Activated T-helper 2 cell treated with anti-CD3 and anti-CD28 coated beads, Interferon-gamma antibody, Interleukin-2, Interleukin-4, amounts not matched to agents 10 μg/mL and 5 μg/mL and 100 μg/mL, durations not matched to agents 14 hours and 24 hours and 36 hours (primary cell): ENCODE results near the gene CCDC91. TPM values are rescaled to one million over a fixed set of nuclear protein-coding genes. Genes with fewer than 3 reads are reported as not detected.
"Not testable (repeated sequence)": the region's sequence is repeated elsewhere in the genome, so short reads cannot be mapped to it uniquely, and the experiment has no call there.

Source experiments
- DNase-seq: peaks from one replicate; pipeline ENCODE4 v3.0.0; 2021; ENCODE audit warnings: low spot score
- H3K27ac Mint-ChIP-seq: one replicate; pipeline ENCODE4 v1.8.0; 2021; ENCODE audit warnings: mixed read lengths
- H3K27me3 Mint-ChIP-seq: one replicate; pipeline ENCODE4 v1.8.0; 2021; ENCODE audit warnings: low read depth, mixed read lengths
- H3K36me3 Mint-ChIP-seq: one replicate; pipeline ENCODE4 v1.8.0; 2021; ENCODE audit warnings: low read depth, mixed read lengths
- H3K4me1 Mint-ChIP-seq: one replicate; pipeline ENCODE4 v1.8.0; 2021; ENCODE audit warnings: low read depth, mixed read lengths
- H3K4me3 Mint-ChIP-seq: one replicate; pipeline ENCODE4 v1.8.0; 2021; ENCODE audit warnings: low read depth, mild to moderate bottlenecking, moderate library complexity, mixed read lengths
- H3K9me3 Mint-ChIP-seq: one replicate; pipeline ENCODE4 v1.8.0; 2021; ENCODE audit warnings: mixed read lengths
- intact Hi-C: fragments of 100-400 bp; cut with micrococcal nuclease; formaldehyde crosslinking; loops from one replicate; pipeline ENCODE4 v1.15.1; 2023
- total RNA-seq: library from RNA; stranded (reverse); gene quantifications from 2 replicates; pipeline ENCODE4 v1.2.3, GENCODE V29; 2022

Gene CCDC91
- total RNA-seq, 1 donor from 2014 or later = 13.7 TPM

- no peak for DNase-seq
- Mint-ChIP-seq H3K27me3 (no peaks in the 10 kb centered on the region), H3K9me3 (peaks cover 52% of the 10 kb centered on the region), H3K27ac (no peak overlapping the region), H3K4me1 (no peaks in the 10 kb centered on the region), H3K36me3 (peaks cover 36% of the 10 kb centered on the region), H3K4me3 (no peak overlapping the region)
- intact Hi-C loops = no loop called here
Measured at GRCh38 chr12:28367993-28368392, 177.7 kb downstream of the CCDC91 start.

GRCh38 chr12:28369483-28369882, 179.2 kb downstream of the CCDC91 start:
- H3K4me3 Mint-ChIP-seq = no peak overlapping the region
- no peak for DNase-seq
- peaks cover 63% of the 10 kb centered on the region for H3K9me3 Mint-ChIP-seq
- no peaks in the 10 kb centered on the region for H3K4me1 Mint-ChIP-seq
- H3K27ac Mint-ChIP-seq = no peak overlapping the region
- intact Hi-C loops = no loop called here
- no peaks in the 10 kb centered on the region for H3K27me3 Mint-ChIP-seq
- peaks cover 36% of the 10 kb centered on the region for H3K36me3 Mint-ChIP-seq

GRCh38 chr12:28374556-28374955, 184.3 kb downstream of the CCDC91 start:
- no peaks in the 10 kb centered on the region for H3K27me3 Mint-ChIP-seq
- peaks cover 35% of the 10 kb centered on the region for H3K9me3 Mint-ChIP-seq
- no peak overlapping the region for H3K27ac Mint-ChIP-seq
- H3K4me1 Mint-ChIP-seq = no peaks in the 10 kb centered on the region
- intact Hi-C loops = no loop called here
- no peak overlapping the region for H3K4me3 Mint-ChIP-seq
- no peak for DNase-seq
- H3K36me3 Mint-ChIP-seq = peaks cover 14% of the 10 kb centered on the region

- Mint-ChIP-seq H3K4me1 (no peaks in the 10 kb centered on the region), H3K9me3 (peaks cover 3% of the 10 kb centered on the region), H3K27ac (no peak overlapping the region), H3K36me3 (no peaks in the 10 kb centered on the region), H3K4me3 (no peak overlapping the region), H3K27me3 (no peaks in the 10 kb centered on the region)
- no peak for DNase-seq
- intact Hi-C loops = no loop called here
Measured at GRCh38 chr12:28378736-28379135, 188.5 kb downstream of the CCDC91 start.

- intact Hi-C loops, H3K4me1 Mint-ChIP-seq, H3K4me3 Mint-ChIP-seq, H3K27me3 Mint-ChIP-seq, DNase-seq, H3K9me3 Mint-ChIP-seq, H3K27ac Mint-ChIP-seq, H3K36me3 Mint-ChIP-seq: not testable (repeated sequence)
Measured at GRCh38 chr12:28379779-28380178, 189.5 kb downstream of the CCDC91 start.

- Mint-ChIP-seq H3K4me1 (no peaks in the 10 kb centered on the region), H3K4me3 (no peak overlapping the region), H3K36me3 (no peaks in the 10 kb centered on the region), H3K9me3 (no peaks in the 10 kb centered on the region), H3K27me3 (no peaks in the 10 kb centered on the region), H3K27ac (no peak overlapping the region)
- intact Hi-C loops = no loop called here
- no peak for DNase-seq
Measured at GRCh38 chr12:28383368-28383767, 193.1 kb downstream of the CCDC91 start.

GRCh38 chr12:28388879-28389278, 198.6 kb downstream of the CCDC91 start:
- Mint-ChIP-seq H3K27ac (no peak overlapping the region), H3K4me3 (no peak overlapping the region), H3K9me3 (no peaks in the 10 kb centered on the region), H3K4me1 (no peaks in the 10 kb centered on the region), H3K36me3 (no peaks in the 10 kb centered on the region), H3K27me3 (no peaks in the 10 kb centered on the region)
- DNase-seq = no peak
- intact Hi-C loops = no loop called here

GRCh38 chr12:28390206-28390605, 199.9 kb downstream of the CCDC91 start:
- Mint-ChIP-seq H3K27me3 (no peaks in the 10 kb centered on the region), H3K4me3 (no peak overlapping the region), H3K9me3 (no peaks in the 10 kb centered on the region), H3K27ac (no peak overlapping the region), H3K4me1 (no peaks in the 10 kb centered on the region), H3K36me3 (no peaks in the 10 kb centered on the region)
- intact Hi-C loops = no loop called here
- no peak for DNase-seq

GRCh38 chr12:28390761-28391385, 200.6 kb downstream of the CCDC91 start:
- H3K4me1 Mint-ChIP-seq = no peaks in the 10 kb centered on the region
- H3K9me3 Mint-ChIP-seq = peaks cover under 1% of the 10 kb centered on the region
- H3K27me3 Mint-ChIP-seq = no peaks in the 10 kb centered on the region
- no peaks in the 10 kb centered on the region for H3K36me3 Mint-ChIP-seq
- no peak overlapping the region for H3K27ac Mint-ChIP-seq
- DNase-seq = no peak
- intact Hi-C loops = no loop called here
- no peak overlapping the region for H3K4me3 Mint-ChIP-seq

- no peaks in the 10 kb centered on the region for H3K9me3 Mint-ChIP-seq
- no peaks in the 10 kb centered on the region for H3K27me3 Mint-ChIP-seq
- DNase-seq = no peak
- H3K36me3 Mint-ChIP-seq = no peaks in the 10 kb centered on the region
- H3K4me1 Mint-ChIP-seq = no peaks in the 10 kb centered on the region
- H3K27ac Mint-ChIP-seq = no peak overlapping the region
- no peak overlapping the region for H3K4me3 Mint-ChIP-seq
- intact Hi-C loops = no loop called here
Measured at GRCh38 chr12:28409892-28410291, 219.6 kb downstream of the CCDC91 start.

- DNase-seq = no peak
- Mint-ChIP-seq H3K4me1 (no peaks in the 10 kb centered on the region), H3K36me3 (no peaks in the 10 kb centered on the region), H3K4me3 (no peak overlapping the region), H3K9me3 (no peaks in the 10 kb centered on the region), H3K27ac (no peak overlapping the region), H3K27me3 (no peaks in the 10 kb centered on the region)
- intact Hi-C loops = no loop called here
Measured at GRCh38 chr12:28413460-28414109, 223.3 kb downstream of the CCDC91 start.

GRCh38 chr12:28415755-28416154, 225.5 kb downstream of the CCDC91 start:
- DNase-seq = no peak
- intact Hi-C loops = no loop called here
- H3K36me3 Mint-ChIP-seq = no peaks in the 10 kb centered on the region
- no peaks in the 10 kb centered on the region for H3K27me3 Mint-ChIP-seq
- H3K4me1 Mint-ChIP-seq = no peaks in the 10 kb centered on the region
- H3K9me3 Mint-ChIP-seq = no peaks in the 10 kb centered on the region
- H3K4me3 Mint-ChIP-seq = no peak overlapping the region
- no peak overlapping the region for H3K27ac Mint-ChIP-seq

GRCh38 chr12:28421374-28421773, 231.1 kb downstream of the CCDC91 start:
- intact Hi-C loops = no loop called here
- no peak overlapping the region for H3K27ac Mint-ChIP-seq
- no peaks in the 10 kb centered on the region for H3K9me3 Mint-ChIP-seq
- no peak for DNase-seq
- no peaks in the 10 kb centered on the region for H3K27me3 Mint-ChIP-seq
- no peaks in the 10 kb centered on the region for H3K36me3 Mint-ChIP-seq
- no peaks in the 10 kb centered on the region for H3K4me1 Mint-ChIP-seq
- no peak overlapping the region for H3K4me3 Mint-ChIP-seq
